Epidermal melanocyte (primary cell): ENCODE data around the gene CREB3L4.
"Not testable (repeated sequence)": the region's sequence is repeated elsewhere in the genome, so short reads cannot be mapped to it uniquely, and the experiment has no call there.

Experiments used
- DNase-seq: peaks from one replicate; pipeline ENCODE4 v3.0.0; 2011; ENCODE audit warnings: low spot score; ENCODE audit not compliant: insufficient read length

The CREB3L4 gene

GRCh38 chr1:153985341-153985912 lies 17.7 kb downstream of the CREB3L4 start:
- DNase-seq: no peak

- DNase-seq: peak; percentile 84
These were observed 18.4 kb downstream of the CREB3L4 start, which contains the start of gene RAB13 for GRCh38 chr1:153985941-153986761. Gene RAB13, minus strand, starts transcription at chr1:153986339. Its CDS starts 103 bp downstream, at chr1:153986236.

- no peak for DNase-seq
These were observed 19.9 kb downstream of the CREB3L4 start for GRCh38 chr1:153987621-153988020.

- DNase-seq: peak; percentile 99
These were observed 22.9 kb downstream of the CREB3L4 start, which contains the start of gene RPS27 for GRCh38 chr1:153990468-153991150. Gene RPS27, plus strand, starts transcription at chr1:153990762. Its CDS starts 35 bp downstream, at chr1:153990797.

GRCh38 chr1:153991151-153991630 lies 23.5 kb downstream of the CREB3L4 start:
- no peak for DNase-seq

- no peak for DNase-seq
These were observed 24.1 kb downstream of the CREB3L4 start for GRCh38 chr1:153991806-153992205.

GRCh38 chr1:153995202-153995601 lies 27.5 kb downstream of the CREB3L4 start:
- DNase-seq: no peak

- DNase-seq: no peak
These were observed 27.9 kb downstream of the CREB3L4 start for GRCh38 chr1:153995640-153996039.

- DNase-seq: not testable (repeated sequence)
These were observed 29.2 kb downstream of the CREB3L4 start for GRCh38 chr1:153996882-153997281.

GRCh38 chr1:154000420-154000819 lies 32.7 kb downstream of the CREB3L4 start:
- DNase-seq: no peak

- no peak for DNase-seq
These were observed 38.4 kb downstream of the CREB3L4 start for GRCh38 chr1:154006136-154006535.

- DNase-seq: no peak
These were observed 44.4 kb downstream of the CREB3L4 start for GRCh38 chr1:154012129-154012528.

GRCh38 chr1:154012543-154012942 lies 44.8 kb downstream of the CREB3L4 start:
- DNase-seq: not testable (repeated sequence)

GRCh38 chr1:154014154-154014907 lies 46.6 kb downstream of the CREB3L4 start:
- DNase-seq: no peak

GRCh38 chr1:154019269-154019668 lies 51.6 kb downstream of the CREB3L4 start:
- no peak for DNase-seq

GRCh38 chr1:154019940-154020339 lies 52.2 kb downstream of the CREB3L4 start:
- no peak for DNase-seq
